GM12878 (cell line): ENCODE results near the gene RABGEF1.

Source experiments
- LARP7 ChIP-seq: fragments of 450-650 bp; IDR thresholded peaks from 2 replicates; pipeline ENCODE4 v1.6.1; 2017; ENCODE audit warnings: mild to moderate bottlenecking
- MXI1 ChIP-seq: fragments of 150-350 bp; IDR thresholded peaks from 2 replicates; pipeline ENCODE4 v1.6.1; 2011; ENCODE audit warnings: low read depth, mild to moderate bottlenecking, inconsistent platforms, low read length, improper control_type of control experiment
- MYB ChIP-seq: fragments of 150-350 bp; IDR thresholded peaks from 2 replicates; pipeline ENCODE4 v1.6.1; 2014; ENCODE audit warnings: mild to moderate bottlenecking, low read depth, low read length, borderline replicate concordance
- TF ChIP-seq, protein P1 (sequence below), 3 experiments: IDR thresholded peaks in 2 of 3; conservative IDR thresholded peaks in 1 of 3; 2 replicates each; pipeline ENCODE4 v1.5.1; 2011; ENCODE audit warnings: low read depth in 3 of 3, low read length in 3 of 3, mild to moderate bottlenecking in 3 of 3, control low read depth in 2 of 3, moderate library complexity in 2 of 3, inconsistent platforms in 1 of 3, mixed read lengths in 1 of 3; ENCODE audit not compliant: control insufficient read depth in 2 of 3, insufficient read depth in 1 of 3; ENCODE audit errors: extremely low read depth in 1 of 3

- TF ChIP-seq MYB (no peak), MXI1 (no peak), LARP7 (no peak)
- TF ChIP-seq, protein P1, sequence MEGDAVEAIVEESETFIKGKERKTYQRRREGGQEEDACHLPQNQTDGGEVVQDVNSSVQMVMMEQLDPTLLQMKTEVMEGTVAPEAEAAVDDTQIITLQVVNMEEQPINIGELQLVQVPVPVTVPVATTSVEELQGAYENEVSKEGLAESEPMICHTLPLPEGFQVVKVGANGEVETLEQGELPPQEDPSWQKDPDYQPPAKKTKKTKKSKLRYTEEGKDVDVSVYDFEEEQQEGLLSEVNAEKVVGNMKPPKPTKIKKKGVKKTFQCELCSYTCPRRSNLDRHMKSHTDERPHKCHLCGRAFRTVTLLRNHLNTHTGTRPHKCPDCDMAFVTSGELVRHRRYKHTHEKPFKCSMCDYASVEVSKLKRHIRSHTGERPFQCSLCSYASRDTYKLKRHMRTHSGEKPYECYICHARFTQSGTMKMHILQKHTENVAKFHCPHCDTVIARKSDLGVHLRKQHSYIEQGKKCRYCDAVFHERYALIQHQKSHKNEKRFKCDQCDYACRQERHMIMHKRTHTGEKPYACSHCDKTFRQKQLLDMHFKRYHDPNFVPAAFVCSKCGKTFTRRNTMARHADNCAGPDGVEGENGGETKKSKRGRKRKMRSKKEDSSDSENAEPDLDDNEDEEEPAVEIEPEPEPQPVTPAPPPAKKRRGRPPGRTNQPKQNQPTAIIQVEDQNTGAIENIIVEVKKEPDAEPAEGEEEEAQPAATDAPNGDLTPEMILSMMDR (IDR thresholded peaks at IDR 0.05 in 2 of 3, conservative IDR thresholded peaks at IDR 0.05 in 1 of 3; ENCODE audit: control insufficient read depth in 2 of 3, extremely low read depth in 1 of 3, insufficient read depth in 1 of 3, low read depth in 3 of 3, low read length in 3 of 3): no peak
Measured at GRCh38 chr7:66697449-66698438, 42.8 kb upstream of the RABGEF1 start.
